ENCODE results near the gene CCHCR1. TPM values are rescaled to one million over a fixed set of nuclear protein-coding genes. Genes with fewer than 3 reads are reported as not detected.
"Not testable (repeated sequence)": the region's sequence is repeated elsewhere in the genome, so short reads cannot be mapped to it uniquely, and the experiment has no call there.

Gene CCHCR1
- total RNA-seq, 4 donors from 2014 or later = 11.9 to 21.1 (median 16.2) TPM

DNA sequence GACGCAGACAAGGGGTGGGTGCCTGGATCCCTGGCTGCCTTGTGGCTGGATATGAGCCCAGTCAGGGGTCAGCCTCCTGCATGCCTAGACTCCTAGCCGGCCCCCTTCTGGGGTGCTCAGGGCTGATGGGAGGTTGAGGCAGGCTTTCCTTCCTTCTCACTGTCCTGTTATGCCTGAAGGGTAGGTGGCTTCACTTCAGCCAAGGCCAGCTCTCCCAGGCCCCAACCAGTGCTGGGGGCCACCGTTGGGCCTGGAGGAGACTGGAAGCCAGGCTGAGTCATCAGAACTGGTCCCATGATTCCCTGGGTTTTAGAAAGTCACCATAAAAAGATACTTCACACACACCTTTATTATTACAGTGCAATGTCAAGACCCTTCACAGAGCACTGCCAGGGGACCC, 15.8 kb upstream of the CCHCR1 start:
- Histone ChIP-seq H3K36me3 (peaks cover 0 to 21% (median 0%) of the 10 kb centered on the region in 3 donors), H3K4me1 (peaks cover 0 to 18% (median 0%) of the 10 kb centered on the region in 3 donors), H3K27me3 (no peaks in the 10 kb centered on the region), H3K9me3 (no peaks in the 10 kb centered on the region), H3K27ac (no peak overlapping the region), H3K4me3 (no peak overlapping the region)
- 83% methylated on average over 2 of the region's 3 CpGs; no CpG with 5 or more reads in 1 of the 2 donors for WGBS, 2 donors
- intact Hi-C loops (cut with DNase I) = no loop called here
- TF ChIP-seq, protein P1, sequence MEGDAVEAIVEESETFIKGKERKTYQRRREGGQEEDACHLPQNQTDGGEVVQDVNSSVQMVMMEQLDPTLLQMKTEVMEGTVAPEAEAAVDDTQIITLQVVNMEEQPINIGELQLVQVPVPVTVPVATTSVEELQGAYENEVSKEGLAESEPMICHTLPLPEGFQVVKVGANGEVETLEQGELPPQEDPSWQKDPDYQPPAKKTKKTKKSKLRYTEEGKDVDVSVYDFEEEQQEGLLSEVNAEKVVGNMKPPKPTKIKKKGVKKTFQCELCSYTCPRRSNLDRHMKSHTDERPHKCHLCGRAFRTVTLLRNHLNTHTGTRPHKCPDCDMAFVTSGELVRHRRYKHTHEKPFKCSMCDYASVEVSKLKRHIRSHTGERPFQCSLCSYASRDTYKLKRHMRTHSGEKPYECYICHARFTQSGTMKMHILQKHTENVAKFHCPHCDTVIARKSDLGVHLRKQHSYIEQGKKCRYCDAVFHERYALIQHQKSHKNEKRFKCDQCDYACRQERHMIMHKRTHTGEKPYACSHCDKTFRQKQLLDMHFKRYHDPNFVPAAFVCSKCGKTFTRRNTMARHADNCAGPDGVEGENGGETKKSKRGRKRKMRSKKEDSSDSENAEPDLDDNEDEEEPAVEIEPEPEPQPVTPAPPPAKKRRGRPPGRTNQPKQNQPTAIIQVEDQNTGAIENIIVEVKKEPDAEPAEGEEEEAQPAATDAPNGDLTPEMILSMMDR (IDR thresholded peaks at IDR 0.05) = no peak
- TF ChIP-seq POLR2A (IDR thresholded peaks at IDR 0.05) = no peak
- no peak for DNase-seq

DNA sequence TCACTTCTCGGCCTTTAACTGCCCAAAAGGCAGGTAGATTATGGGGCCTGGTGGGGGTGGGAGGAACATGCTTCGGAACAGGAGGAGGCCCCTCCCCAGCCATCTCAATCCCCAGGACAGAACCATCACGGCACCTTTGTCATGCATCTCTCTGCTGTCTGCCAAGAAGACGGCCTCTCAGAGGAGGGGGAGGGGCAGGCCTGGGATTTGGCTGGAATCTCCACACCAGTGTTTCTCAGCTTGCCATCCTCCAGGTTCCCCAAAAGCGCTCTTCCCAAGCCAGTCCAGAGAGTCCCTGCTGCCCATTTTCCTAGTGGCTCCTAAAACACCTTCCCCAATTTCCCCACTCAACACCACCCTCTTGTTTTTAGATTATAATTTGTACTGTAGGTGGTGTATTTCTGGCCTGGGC, 15.4 kb upstream of the CCHCR1 start:
- TF ChIP-seq, protein P1 (IDR thresholded peaks at IDR 0.05) = no peak
- TF ChIP-seq POLR2A (IDR thresholded peaks at IDR 0.05) = no peak
- Histone ChIP-seq H3K36me3 (peaks cover 0 to 21% (median 0%) of the 10 kb centered on the region in 3 donors), H3K4me3 (no peak overlapping the region), H3K27ac (no peak overlapping the region), H3K9me3 (no peaks in the 10 kb centered on the region), H3K27me3 (no peaks in the 10 kb centered on the region), H3K4me1 (peaks cover 0 to 16% (median 0%) of the 10 kb centered on the region in 3 donors)
- no peak for DNase-seq
- intact Hi-C loops (cut with DNase I) = no loop called here
- 71 to 81% methylated on average over 2 to 3 of the region's 5 CpGs for WGBS, 2 donors

DNA sequence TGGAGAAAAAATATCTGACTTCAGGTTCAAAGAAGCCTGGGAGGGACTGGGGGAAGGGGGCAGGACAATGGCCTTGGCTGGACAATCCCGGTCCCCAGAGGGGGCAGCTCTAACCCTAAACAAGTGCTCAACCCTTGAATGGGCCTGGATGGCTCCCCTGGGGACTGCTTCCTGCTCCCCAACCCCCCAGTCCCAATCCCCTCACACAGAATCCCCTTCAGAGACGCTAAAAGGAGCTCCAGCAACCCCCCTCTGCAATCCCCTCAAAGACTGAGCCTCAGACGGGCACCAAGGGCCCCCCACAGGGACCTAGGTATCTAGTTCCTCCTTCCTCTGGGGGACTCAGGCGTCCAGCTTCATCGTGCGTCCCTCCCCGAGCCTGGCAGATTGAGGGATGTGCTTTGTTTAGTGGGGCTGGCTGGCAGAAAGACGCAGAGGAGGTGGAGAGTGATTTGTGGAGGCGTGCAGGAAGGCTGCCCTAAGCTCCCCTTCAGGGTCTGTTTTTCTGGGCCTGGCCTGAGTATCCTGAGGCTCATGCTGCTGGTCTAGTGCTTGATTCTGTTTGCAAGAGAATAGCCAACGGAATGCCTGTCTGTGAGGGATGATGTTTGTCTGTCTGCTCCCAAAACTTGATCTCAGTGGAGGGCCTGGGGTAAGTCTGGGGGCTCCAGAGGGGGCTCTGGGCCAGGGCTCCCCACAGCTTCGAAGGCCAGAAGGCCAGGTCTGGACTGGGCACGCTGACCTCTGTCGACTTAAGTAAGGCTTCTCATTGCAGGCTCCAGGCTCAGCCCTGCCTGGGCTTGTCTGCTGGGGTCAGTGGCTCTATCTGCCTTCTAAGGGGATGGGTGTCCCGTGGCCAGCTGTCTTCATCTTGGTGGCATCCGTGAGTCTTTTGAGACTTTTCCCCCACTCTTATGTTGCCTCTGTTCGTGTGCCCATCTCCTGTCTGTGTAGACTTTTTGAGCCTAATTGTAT, 14.6 kb upstream of the CCHCR1 start:
- peaks cover 0 to 16% (median 0%) of the 10 kb centered on the region in 3 donors for H3K4me1 ChIP-seq
- intact Hi-C loops (cut with DNase I) = no loop called here

DNA sequence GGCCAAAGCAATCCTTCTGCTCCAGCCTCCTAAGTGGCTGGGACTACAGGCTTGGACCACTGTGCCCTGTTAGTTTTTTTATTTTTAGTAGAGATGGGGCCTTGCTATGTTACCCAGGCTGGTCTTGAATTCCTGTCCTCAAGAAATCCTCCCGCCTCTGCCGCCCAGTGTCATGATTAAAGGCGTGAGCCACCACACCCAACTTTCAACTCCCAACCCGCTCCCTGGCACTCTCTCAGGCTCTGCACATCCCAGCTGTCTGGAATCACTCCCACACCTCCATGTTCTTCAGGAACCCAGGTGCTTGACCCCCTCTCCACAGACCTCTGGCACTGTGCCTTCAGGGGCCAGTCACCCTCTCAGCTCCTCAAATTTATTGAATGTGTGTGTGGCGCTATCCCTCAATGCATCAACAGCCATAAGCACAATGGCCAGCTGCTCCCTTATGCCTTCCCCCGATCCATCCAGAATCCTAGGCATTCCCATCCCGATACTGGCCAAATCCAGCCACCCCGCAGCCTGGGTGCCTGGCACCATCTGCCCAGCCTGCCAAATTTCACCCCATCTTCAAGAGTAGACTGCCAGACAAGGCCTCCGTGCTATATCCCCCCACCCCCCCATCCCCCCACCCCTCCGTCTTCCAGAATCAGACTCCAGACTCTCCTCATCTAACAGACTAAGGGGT, 13.5 kb upstream of the CCHCR1 start:
- peaks cover 0 to 27% (median 0%) of the 10 kb centered on the region in 3 donors for H3K36me3 ChIP-seq
- WGBS, 2 donors = 85 to 94% methylated on average over 7 to 10 of the region's 10 CpGs
- no peak overlapping the region for H3K27ac ChIP-seq
- intact Hi-C loops (cut with DNase I) = no loop called here
- no peak overlapping the region for H3K4me3 ChIP-seq
- TF ChIP-seq, protein P1 (IDR thresholded peaks at IDR 0.05) = no peak
- no peak for TF ChIP-seq POLR2A (IDR thresholded peaks at IDR 0.05)
- H3K9me3 ChIP-seq = no peaks in the 10 kb centered on the region
- no peak for DNase-seq
- peaks cover 0 to 12% (median 0%) of the 10 kb centered on the region in 3 donors for H3K4me1 ChIP-seq
- no peaks in the 10 kb centered on the region for H3K27me3 ChIP-seq

More for the DNA sequence above, 14.6 kb upstream of the CCHCR1 start:
- Histone ChIP-seq H3K27ac (no peak overlapping the region), H3K27me3 (no peaks in the 10 kb centered on the region), H3K4me3 (no peak overlapping the region), H3K36me3 (peaks cover 0 to 21% (median 0%) of the 10 kb centered on the region in 3 donors), H3K9me3 (no peaks in the 10 kb centered on the region)
- TF ChIP-seq POLR2A (IDR thresholded peaks at IDR 0.05) = no peak
- TF ChIP-seq, protein P1 (IDR thresholded peaks at IDR 0.05) = no peak
- DNase-seq = no peak
- WGBS, 2 donors = 66 to 73% methylated on average over 6 to 14 of the region's 16 CpGs

DNA sequence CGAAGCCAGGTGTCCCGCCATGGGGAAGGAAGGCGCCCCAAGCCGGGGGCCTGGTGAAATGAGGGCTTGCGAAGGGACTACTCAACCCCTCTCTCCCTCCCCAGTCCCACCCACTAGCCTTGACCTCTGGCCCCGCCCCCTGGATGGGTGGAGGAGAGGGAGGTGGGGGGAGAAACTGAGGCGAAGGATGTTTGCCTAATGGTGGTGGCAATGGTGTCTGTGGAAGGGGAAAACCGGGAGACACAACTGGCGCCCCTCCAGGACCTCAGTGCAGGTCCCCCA, 12.9 kb upstream of the CCHCR1 start, which contains the start of gene POU5F1:
POU5F1 (minus strand) TSS at position 83 of the 282 bp plus-strand sequence; CDS start at position 21, 62 bp downstream.
- DNase-seq = no peak
- H3K9me3 ChIP-seq = no peaks in the 10 kb centered on the region
- no peaks in the 10 kb centered on the region for H3K27me3 ChIP-seq
- peaks cover 0 to 9% (median 0%) of the 10 kb centered on the region in 3 donors for H3K4me1 ChIP-seq
- WGBS, 2 donors = 68 to 88% methylated on average over 4 to 7 of the region's 9 CpGs
- TF ChIP-seq POLR2A (IDR thresholded peaks at IDR 0.05) = no peak
- TF ChIP-seq, protein P1 (IDR thresholded peaks at IDR 0.05) = no peak
- no peak within 1 kb of the TSS for H3K4me3 ChIP-seq
- peaks cover 0 to 28% (median 0%) of the 10 kb centered on the region in 3 donors for H3K36me3 ChIP-seq
- intact Hi-C loops (cut with DNase I) = no loop called here
- no peak within 1 kb of the TSS for H3K27ac ChIP-seq

DNA sequence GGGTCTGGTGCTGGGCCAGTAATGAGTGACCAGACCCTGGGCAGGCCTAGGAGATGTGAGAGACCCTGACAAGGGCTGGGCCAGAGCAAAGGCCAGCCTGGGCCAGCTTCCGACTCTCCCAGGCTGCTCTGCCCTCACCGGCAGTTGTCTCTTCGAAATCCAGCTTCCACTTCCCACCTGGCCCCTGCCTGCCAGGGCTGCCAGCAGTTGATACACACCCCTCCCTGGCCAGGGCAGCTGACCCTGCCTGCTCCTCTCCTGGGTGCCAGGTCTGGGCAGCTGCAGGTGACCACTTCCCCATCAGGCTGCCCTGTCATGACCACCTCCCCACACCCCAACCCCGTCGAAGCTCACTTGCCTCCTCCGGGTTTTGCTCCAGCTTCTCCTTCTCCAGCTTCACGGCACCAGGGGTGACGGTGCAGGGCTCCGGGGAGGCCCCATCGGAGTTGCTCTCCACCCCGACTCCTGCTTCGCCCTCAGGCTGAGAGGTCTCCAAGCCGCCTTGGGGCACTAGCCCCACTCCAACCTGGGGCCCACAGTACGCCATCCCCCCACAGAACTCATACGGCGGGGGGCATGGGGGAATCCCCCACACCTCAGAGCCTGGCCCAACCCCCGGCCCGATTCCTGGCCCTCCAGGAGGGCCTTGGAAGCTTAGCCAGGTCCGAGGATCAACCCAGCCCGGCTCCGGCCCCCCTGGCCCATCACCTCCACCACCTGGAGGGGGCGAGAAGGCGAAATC, 12.4 kb upstream of the CCHCR1 start:
- DNase-seq; intact Hi-C loops (cut with DNase I); H3K4me1 ChIP-seq; H3K27me3 ChIP-seq; H3K4me3 ChIP-seq; H3K27ac ChIP-seq; H3K9me3 ChIP-seq: not testable (repeated sequence)
- 67 to 93% methylated on average over 3 to 9 of the region's 23 CpGs for WGBS, 2 donors
- peaks cover 0 to 28% (median 0%) of the 10 kb centered on the region in 3 donors for H3K36me3 ChIP-seq

Data from esophagus squamous epithelium (tissue), 5 donors.